GM12878 (cell line): ENCODE measurements around the gene HDGF. TPM values are rescaled to one million over a fixed set of nuclear protein-coding genes. Genes with fewer than 3 reads are reported as not detected.

ENCODE experiments used
- CBFB ChIP-seq: IDR thresholded peaks from 2 replicates; pipeline ENCODE4 v1.6.1; 2016; ENCODE audit warnings: antibody characterized with exemption, low read depth
- CEBPZ ChIP-seq: fragments of 150-350 bp; IDR thresholded peaks from 2 replicates; pipeline ENCODE4 v1.6.1; 2016; ENCODE audit warnings: low read depth, low read length
- CHD2 ChIP-seq: IDR thresholded peaks from 2 replicates; pipeline ENCODE4 v1.6.1; 2011; ENCODE audit warnings: low read depth, low read length, improper control_type of control experiment, borderline replicate concordance
- CREM ChIP-seq: IDR thresholded peaks from 2 replicates; pipeline ENCODE4 v1.6.1; 2014; ENCODE audit warnings: antibody characterized with exemption, low read depth
- CTCF ChIP-seq, 3 experiments: IDR thresholded peaks in 2 of 3; conservative IDR thresholded peaks in 1 of 3; 2 replicates each; pipeline ENCODE4 v1.5.1; 2011; ENCODE audit warnings: low read depth in 3 of 3, low read length in 3 of 3, mild to moderate bottlenecking in 3 of 3, control low read depth in 2 of 3, moderate library complexity in 2 of 3, inconsistent platforms in 1 of 3, mixed read lengths in 1 of 3; ENCODE audit not compliant: control insufficient read depth in 2 of 3, insufficient read depth in 1 of 3; ENCODE audit errors: extremely low read depth in 1 of 3
- CUX1 ChIP-seq: IDR thresholded peaks from 2 replicates; pipeline ENCODE4 v1.6.1; 2012; ENCODE audit warnings: improper control_type of control experiment, low read depth, low read length; ENCODE audit not compliant: insufficient replicate concordance
- E2F4 ChIP-seq: IDR thresholded peaks from 2 replicates; pipeline ENCODE4 v1.6.1; 2012; ENCODE audit warnings: low read depth, low read length, improper control_type of control experiment
- IRF3 ChIP-seq: fragments of 450-650 bp; IDR thresholded peaks from 2 replicates; pipeline ENCODE4 v1.6.1; 2014; ENCODE audit warnings: mild to moderate bottlenecking
- NBN ChIP-seq: fragments of 450-650 bp; IDR thresholded peaks from 2 replicates; pipeline ENCODE4 v1.6.1; 2016
- PKNOX1 ChIP-seq: fragments of 450-650 bp; IDR thresholded peaks from 2 replicates; pipeline ENCODE4 v1.6.1; 2016; ENCODE audit warnings: mild to moderate bottlenecking
- TAF1 ChIP-seq: IDR thresholded peaks from 2 replicates; pipeline ENCODE4 v1.6.1; 2011; ENCODE audit warnings: mild to moderate bottlenecking, low read depth, low read length, borderline replicate concordance
- TCF3 ChIP-seq: IDR thresholded peaks from 2 replicates; pipeline ENCODE4 v1.6.1; 2012; ENCODE audit warnings: low read depth, mild to moderate bottlenecking, low read length, borderline replicate concordance; ENCODE audit not compliant: insufficient read depth
- ZNF24 ChIP-seq: fragments of 450-650 bp; IDR thresholded peaks from 2 replicates; pipeline ENCODE4 v1.6.1; 2017; ENCODE audit warnings: antibody characterized with exemption, mild to moderate bottlenecking
- ZNF274 ChIP-seq: IDR thresholded peaks from one replicate; pipeline ENCODE4 v1.8.0; 2011; ENCODE audit not compliant: insufficient read length, insufficient read depth
- ZNF622 ChIP-seq: fragments of 450-650 bp; IDR thresholded peaks from 2 replicates; pipeline ENCODE4 v1.6.1; 2017; ENCODE audit warnings: mild to moderate bottlenecking, inconsistent platforms
- polyA plus RNA-seq, 11 experiments: library from polyadenylated mRNA; depleted of rRNA in 4 of 11; unstranded in 6 of 11; stranded (reverse) in 5 of 11; fragments of >200 nt; fragmentation: Nextera tagmentation in 4 of 11; fragmentation: Illumina TruSeq in 1 of 11; extraction: Ambion mirVana in 4 of 11; extraction: Trizol in 1 of 11; gene quantifications; 1 replicate in 1 of 11; 2 replicates in 10 of 11; pipeline versions ENCODE4 v1.2.1 to v1.2.3, GENCODE V29; 2011 to 2016; ENCODE audit warnings: inconsistent platforms in 2 of 11, missing spikeins in 2 of 11, low read depth in 1 of 11
- total RNA-seq, 4 experiments: library from RNA; depleted of rRNA in 3 of 4; stranded (reverse); fragments of >200 nt in 3 of 4; fragmentation: Illumina TruSeq in 1 of 4; extraction: Trizol in 1 of 4; gene quantifications; 2 replicates each; pipeline versions ENCODE4 v1.2.1 to v1.2.3, GENCODE V29; 2013 to 2021

HDGF gene
- total and polyA plus RNA-seq, 10 of the 15 experiments (the other 5 are each of a cell fraction or from before 2014, with no cell fraction given) = 28.3 to 372 (median 209) TPM

- TF ChIP-seq CUX1 (no peak), CEBPZ (no peak), TCF3 (no peak), ZNF24 (no peak), CREM (no peak; the same call in 1 of the 2 replicates), E2F4 (no peak), CBFB (no peak), CTCF (IDR thresholded peaks at IDR 0.05 in 2 of 3, conservative IDR thresholded peaks at IDR 0.05 in 1 of 3; ENCODE audit: control insufficient read depth in 2 of 3, extremely low read depth in 1 of 3, insufficient read depth in 1 of 3, low read depth in 3 of 3, low read length in 3 of 3) (peak; percentile 96 to 98 (median 98); a peak in 5 of 6 replicates), CHD2 (0 out of 2 replicates have a peak, but pooled peaks have one; percentile 1), ZNF622 (no peak), TAF1 (no peak), IRF3 (no peak), PKNOX1 (no peak), ZNF274 (no peak), NBN (peak; percentile 67)
Measured at GRCh38 chr1:156725683-156726280, 25.7 kb downstream of the HDGF start (continued).
